ENCODE data around the gene PEPD.

Gene PEPD

DNA sequence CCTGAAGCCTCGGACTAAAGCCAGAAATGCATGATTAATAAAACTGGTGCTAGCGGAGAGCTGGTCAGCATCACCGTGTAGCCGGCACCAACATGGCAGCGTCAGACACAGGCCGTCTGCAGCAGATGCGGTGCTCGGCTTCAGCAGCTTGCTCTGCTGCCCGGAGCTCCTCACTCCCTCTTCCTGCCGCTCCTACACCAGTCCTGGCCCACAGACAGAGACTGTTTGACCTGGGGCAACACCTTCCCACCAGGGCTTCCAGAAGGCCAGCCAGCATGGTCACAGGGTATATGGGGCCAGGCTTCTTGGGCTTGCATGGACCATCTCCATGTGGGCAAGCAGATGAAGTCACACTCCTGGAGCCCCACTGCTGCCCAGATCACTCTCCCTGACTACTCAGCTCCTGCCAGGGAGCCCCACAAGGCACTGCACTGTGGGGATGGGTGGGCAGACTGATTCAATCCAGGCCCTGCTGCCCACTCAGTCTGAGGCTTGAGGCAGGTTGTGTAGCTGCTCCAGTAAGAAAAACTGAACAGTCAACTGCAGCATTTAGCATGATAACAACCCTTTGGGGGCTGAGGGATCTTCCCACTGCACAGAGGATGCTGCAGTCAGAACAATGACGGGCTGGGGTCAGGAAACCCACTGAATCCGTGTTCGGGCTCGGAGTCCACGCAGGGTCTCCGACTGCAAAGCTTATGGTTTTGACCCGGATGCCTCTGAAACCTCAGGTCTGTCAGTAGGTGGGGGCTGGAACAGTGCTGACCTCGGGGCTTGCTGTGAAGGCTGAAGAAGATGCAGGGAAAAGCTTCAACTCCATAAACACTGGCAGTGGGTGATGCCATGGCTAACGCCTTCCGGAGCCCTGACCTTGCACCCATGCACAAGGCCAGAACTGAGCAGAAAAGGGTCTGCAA is 102.5 kb downstream of the PEPD start:
- no peak for DNase-seq

DNA sequence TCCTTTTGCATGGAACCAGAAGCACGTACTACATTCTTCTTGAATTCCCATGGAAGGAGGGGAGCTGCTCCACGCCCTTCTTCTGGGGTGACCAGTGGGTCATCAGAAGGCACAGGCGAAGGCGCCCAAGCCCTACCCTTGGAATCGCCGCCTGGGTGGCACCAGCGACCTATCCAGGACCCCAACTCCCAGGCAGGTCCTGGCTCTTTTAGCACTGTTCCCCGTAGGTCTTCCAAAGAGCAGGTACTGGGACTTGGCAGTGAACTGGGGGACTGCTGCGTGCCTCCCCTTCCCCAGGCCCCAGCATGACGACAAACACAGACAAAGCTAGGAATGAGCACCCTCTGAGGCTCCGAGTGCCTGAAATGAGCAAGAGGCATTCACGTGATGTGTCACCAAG is 103.1 kb downstream of the PEPD start:
- no peak for DNase-seq

GRCh38 chr19:33417751-33418150 is 103.8 kb downstream of the PEPD start:
- DNase-seq, result no peak

GRCh38 chr19:33416307-33417215 is 105.0 kb downstream of the PEPD start:
- peak; percentile 42 to 75 (median 72) for DNase-seq

GRCh38 chr19:33414667-33415605 is 106.7 kb downstream of the PEPD start:
- DNase-seq, result peak in 1 of 3 experiments; percentile 49

GRCh38 chr19:33413868-33414666 is 107.5 kb downstream of the PEPD start:
- DNase-seq, result peak in 2 of 3 experiments; percentile 33 to 51

GRCh38 chr19:33413426-33413725 is 108.2 kb downstream of the PEPD start:
- no peak for DNase-seq

GRCh38 chr19:33412601-33413425 is 108.8 kb downstream of the PEPD start:
- DNase-seq, result no peak

DNA sequence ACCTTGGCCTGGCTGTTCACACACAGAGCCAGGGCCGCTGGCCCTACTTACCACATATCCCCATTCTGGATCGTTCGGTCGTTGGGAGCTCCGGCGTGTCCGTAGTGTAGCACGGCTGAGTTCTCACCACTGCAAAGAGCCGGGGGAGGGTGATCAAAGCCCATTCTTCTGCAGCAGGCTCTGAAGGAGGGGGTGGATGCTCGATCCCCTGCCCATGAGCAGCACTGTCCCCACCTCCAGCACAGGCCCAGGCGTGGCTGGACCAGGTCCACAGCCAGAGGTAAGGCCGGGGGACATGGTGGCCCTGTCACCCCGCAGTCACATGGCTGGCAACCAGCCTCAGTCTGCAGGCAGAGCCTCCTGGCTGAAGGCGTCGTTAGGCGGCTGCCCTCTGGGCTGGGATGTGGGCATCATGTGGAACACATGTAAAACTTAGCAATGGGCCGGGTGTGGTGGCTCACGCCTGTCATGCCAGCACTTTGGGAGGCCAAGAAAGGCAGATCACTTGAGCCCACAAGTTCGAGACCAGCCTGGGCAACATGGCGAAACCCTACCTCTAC is 109.9 kb downstream of the PEPD start:
- no peak for DNase-seq

DNA sequence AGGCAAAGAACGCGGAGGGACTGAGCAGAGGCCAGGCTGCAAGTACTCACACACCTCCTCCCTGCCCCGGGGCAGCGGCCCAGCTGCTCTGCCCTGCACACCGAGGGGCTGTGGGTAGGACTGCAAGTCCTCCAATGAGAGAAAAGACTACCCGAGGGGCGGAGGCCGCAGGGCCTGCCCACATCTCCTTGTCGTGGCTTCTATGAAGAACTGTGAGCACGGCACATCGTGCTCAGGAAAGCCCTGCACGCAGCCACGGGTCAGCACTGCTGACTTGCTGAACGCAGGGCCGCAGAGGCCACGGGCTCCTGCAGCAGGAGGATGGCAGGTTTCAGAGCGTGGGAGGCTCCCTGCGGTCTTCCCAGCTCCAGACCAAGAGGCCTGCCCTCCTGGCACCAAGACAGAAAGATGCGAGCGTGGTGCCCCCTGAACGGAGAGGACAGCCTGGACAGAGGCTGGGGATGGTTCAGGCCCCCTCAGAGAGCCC is 110.6 kb downstream of the PEPD start:
- no peak for DNase-seq

- no peak for DNase-seq
Observed at GRCh38 chr19:33409906-33410685, 111.5 kb downstream of the PEPD start.

- no peak for DNase-seq
Observed at GRCh38 chr19:33408538-33409434, 112.8 kb downstream of the PEPD start.

DNA sequence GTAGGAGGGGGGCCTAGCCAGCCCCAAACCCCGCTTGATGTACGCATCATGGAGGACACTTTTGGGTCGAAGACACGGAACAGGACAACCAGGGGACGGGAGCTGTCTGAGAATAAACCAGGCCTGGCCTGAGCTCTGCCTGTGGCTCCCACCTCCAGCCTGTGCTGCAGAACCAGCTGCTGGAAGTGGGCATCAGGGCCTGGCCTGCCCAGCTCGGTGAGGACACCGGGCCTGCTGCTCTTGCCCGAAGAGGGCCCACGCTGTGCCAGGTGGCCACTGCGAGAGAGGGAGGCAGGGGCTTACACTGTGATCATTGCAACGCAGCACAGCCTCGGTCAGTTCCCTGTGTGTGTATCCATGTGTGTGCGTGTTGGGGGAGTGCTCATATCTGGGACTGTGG is 113.5 kb downstream of the PEPD start:
- DNase-seq, result no peak

DNA sequence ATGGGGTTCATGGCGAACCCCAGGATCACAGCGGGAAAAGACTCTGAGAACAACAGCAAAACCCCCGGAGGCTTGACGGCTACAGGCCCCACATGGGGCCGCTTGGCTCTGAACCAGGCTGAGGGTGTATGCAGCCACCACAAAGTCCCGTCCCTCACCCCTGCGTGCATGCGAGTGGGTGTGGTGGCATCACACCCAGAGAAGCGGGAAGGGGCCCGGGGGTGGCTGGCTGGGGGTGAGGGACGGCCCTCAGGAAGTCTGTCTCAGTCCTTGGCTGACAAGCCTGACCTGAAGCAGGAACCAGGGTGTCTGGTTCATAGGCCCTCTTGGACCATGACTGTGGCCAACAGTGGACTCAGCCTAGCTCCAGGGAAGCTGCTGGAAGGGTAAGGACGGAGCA is 113.9 kb downstream of the PEPD start:
- DNase-seq, result no peak

DNA sequence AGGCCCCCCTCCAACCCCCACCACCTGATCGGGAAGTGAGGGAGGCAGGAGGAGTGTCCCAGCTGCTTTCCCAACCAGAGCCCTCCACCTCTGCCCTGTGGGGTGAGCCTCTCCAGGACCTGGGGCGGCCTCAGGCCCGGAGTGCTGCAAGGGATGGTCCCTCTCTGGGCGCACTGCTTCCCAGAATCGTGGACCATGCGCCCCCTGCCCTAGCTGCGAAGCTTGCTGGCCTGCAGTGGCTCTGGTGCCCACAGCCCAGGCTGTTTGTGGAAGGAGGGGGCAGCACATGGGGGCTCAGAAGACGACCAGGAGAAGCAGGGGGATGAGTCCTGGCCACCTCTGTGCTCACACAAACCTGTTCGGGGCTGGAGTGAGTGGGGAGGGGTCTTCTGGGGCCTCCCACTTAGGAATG is 114.4 kb downstream of the PEPD start:
- DNase-seq, result no peak

DNA sequence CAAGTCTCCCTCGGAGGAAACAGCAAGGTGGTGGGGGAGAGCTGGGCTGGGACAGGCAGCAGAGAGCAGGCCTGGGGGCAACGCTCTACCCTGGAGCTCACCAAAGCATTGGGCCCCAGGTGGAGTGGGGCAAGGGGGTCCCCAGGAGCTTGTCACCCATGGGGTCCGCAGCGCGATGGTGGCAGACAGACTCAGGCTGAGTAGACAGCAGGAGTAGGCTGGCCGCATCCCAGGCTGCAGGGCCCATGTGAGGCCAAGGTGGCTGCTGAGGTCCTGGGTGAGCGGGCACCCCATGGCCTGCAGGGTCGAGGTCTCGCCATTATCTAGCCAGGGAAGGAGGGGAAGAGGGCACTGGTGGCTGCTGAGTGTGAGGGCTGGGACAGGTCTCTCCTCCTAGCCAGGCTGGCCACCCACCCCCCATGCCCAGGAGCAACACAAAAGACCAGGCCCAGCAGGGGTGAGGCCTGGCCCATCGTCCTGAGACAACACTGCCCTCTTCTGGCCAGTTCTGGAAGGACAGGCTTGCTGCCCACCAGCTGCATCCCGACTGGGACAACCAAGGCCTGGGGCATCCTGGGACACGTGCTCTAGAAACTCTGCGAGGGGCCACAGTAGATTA is 115.0 kb downstream of the PEPD start:
- DNase-seq, result peak; percentile 30 to 68 (median 36)

GRCh38 chr19:33405553-33406461 is 115.8 kb downstream of the PEPD start:
- DNase-seq, result no peak

All from NCI-H1417 (cell line).